GM21529 (cell line): Measurements from ENCODE around the gene SYT13.

Experiments
- ATAC-seq: cut with Tn5 transposase; IDR thresholded peaks from one replicate; pipeline ENCODE4 v1.9.1; 2021; ENCODE audit not compliant: unreplicated experiment

The SYT13 gene

GRCh38 chr11:45224766-45225165, 61.4 kb downstream of the SYT13 start:
- no peak for ATAC-seq

GRCh38 chr11:45223496-45223895, 62.6 kb downstream of the SYT13 start:
- ATAC-seq: no peak

GRCh38 chr11:45219411-45219810, 66.7 kb downstream of the SYT13 start:
- ATAC-seq: no peak

- no peak for ATAC-seq
Measured at GRCh38 chr11:45218705-45219104, 67.4 kb downstream of the SYT13 start.

- no peak for ATAC-seq
Measured at GRCh38 chr11:45217991-45218390, 68.2 kb downstream of the SYT13 start.

- no peak for ATAC-seq
Measured at GRCh38 chr11:45216901-45217300, 69.2 kb downstream of the SYT13 start.

- no peak for ATAC-seq
Measured at GRCh38 chr11:45216031-45216430, 70.1 kb downstream of the SYT13 start.

- ATAC-seq: no peak
Measured at GRCh38 chr11:45215098-45215865, 70.9 kb downstream of the SYT13 start.

GRCh38 chr11:45213717-45214116, 72.4 kb downstream of the SYT13 start:
- no peak for ATAC-seq

GRCh38 chr11:45213316-45213665, 72.8 kb downstream of the SYT13 start:
- ATAC-seq: no peak

- no peak for ATAC-seq
Measured at GRCh38 chr11:45212566-45213315, 73.4 kb downstream of the SYT13 start.

- ATAC-seq: no peak
Measured at GRCh38 chr11:45211732-45212131, 74.4 kb downstream of the SYT13 start.

- no peak for ATAC-seq
Measured at GRCh38 chr11:45210846-45211245, 75.3 kb downstream of the SYT13 start.

GRCh38 chr11:45209891-45210699, 76.0 kb downstream of the SYT13 start:
- ATAC-seq: no peak

GRCh38 chr11:45209000-45209879, 76.9 kb downstream of the SYT13 start:
- ATAC-seq: no peak

GRCh38 chr11:45208135-45208534, 78.0 kb downstream of the SYT13 start:
- no peak for ATAC-seq

GRCh38 chr11:45205978-45206377, 80.2 kb downstream of the SYT13 start:
- no peak for ATAC-seq

- ATAC-seq: no peak
Measured at GRCh38 chr11:45204761-45205160, 81.4 kb downstream of the SYT13 start.

- no peak for ATAC-seq
Measured at GRCh38 chr11:45193695-45194094, 92.4 kb downstream of the SYT13 start.
